ENCODE measurements around the gene C9orf152.
"Not testable (repeated sequence)": the region's sequence is repeated elsewhere in the genome, so short reads cannot be mapped to it uniquely, and the experiment has no call there.

C9orf152 gene

DNA sequence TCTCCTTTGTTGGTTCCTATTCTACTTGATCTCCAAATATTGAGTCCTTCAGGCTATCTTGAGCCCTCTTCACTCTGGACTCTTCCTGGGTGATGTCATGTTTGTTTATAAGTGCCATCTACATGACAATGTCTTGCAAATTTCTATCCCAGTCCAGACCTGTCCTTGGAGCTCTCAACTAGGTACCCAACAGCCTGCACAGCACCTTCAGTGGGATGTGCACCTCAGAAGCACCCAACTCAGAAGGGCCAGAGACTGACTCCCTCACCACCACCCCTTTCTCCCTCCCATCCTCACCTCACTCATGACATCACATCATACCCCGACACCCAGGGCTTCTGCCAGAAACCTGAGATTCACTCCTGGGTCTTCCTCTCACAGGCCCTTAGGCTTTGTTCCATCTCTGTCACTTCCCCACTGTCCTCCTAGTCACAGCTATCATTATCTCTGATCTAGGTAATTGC, 33.9 kb upstream of the C9orf152 start:
- DNase-seq (ENCODE audit: low spot score in 2 of 2) (no peak), ATAC-seq (ENCODE audit: low read depth) (no peak)
- Mint-ChIP-seq H3K4me1 (no peaks in the 10 kb centered on the region), H3K36me3 (peaks cover 6% of the 10 kb centered on the region), H3K27me3 (no peaks in the 10 kb centered on the region), H3K27ac (no peak overlapping the region), H3K4me3 (no peak overlapping the region), H3K9me3 (no peaks in the 10 kb centered on the region)

DNA sequence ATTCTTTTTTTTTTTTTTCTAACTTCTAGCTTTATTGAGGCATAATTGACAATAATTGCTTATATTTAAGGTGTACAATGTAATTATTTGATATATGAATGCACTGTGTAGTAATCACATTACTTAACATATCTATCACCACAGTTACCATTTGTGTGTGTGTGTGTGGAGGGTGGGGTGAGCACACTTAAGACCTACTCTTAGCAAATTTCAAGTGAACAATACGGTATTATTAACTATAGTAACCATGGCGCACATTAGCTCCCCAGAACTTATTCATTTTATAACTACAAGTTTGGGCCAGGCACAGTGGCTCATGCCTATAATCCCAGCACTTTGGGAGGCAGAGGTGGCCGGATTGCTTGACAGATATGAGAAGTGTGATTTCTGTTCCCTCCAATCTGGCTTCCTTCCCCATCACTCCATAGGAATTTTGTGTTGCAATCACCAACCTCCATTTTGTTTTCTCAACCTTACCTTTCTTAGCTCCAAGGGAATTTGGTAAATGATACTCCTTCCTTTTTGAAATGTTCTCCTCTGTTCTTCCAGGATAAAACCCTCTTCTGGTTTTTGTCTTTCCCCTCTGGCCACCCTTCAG, 33.4 kb upstream of the C9orf152 start:
- ATAC-seq (ENCODE audit: low read depth), result no peak
- H3K4me3 Mint-ChIP-seq, result no peak overlapping the region
- peaks cover 4% of the 10 kb centered on the region for H3K36me3 Mint-ChIP-seq
- H3K27me3 Mint-ChIP-seq, result no peaks in the 10 kb centered on the region
- H3K9me3 Mint-ChIP-seq, result peaks cover 2% of the 10 kb centered on the region
- H3K27ac Mint-ChIP-seq, result no peak overlapping the region
- no peaks in the 10 kb centered on the region for H3K4me1 Mint-ChIP-seq
- no peak for DNase-seq (ENCODE audit: low spot score in 2 of 2)

DNA sequence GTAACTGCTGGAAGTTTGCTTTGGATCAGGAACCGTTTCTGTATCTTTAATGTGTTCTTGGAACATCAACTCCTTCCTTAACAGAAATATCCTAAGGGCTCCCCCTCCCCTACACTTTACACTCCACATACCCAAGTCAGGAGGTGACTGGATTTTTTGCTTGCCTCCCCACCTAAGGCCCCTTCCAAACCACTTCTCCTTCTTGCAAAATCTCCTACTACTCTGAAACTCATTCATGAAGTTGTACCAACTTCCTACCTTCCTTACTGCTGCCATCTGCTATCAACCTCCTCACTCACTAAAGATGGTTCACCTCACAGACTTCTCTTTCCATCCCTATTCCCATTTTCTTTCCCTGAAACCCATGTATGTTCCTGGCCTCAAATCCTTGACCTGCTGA, 32.2 kb upstream of the C9orf152 start:
- peaks cover 2% of the 10 kb centered on the region for H3K9me3 Mint-ChIP-seq
- ATAC-seq (ENCODE audit: low read depth), result no peak
- peaks cover 4% of the 10 kb centered on the region for H3K36me3 Mint-ChIP-seq
- H3K27ac Mint-ChIP-seq, result no peak overlapping the region
- no peak overlapping the region for H3K4me3 Mint-ChIP-seq
- no peaks in the 10 kb centered on the region for H3K27me3 Mint-ChIP-seq
- no peaks in the 10 kb centered on the region for H3K4me1 Mint-ChIP-seq
- DNase-seq (ENCODE audit: low spot score in 2 of 2), result no peak

DNA sequence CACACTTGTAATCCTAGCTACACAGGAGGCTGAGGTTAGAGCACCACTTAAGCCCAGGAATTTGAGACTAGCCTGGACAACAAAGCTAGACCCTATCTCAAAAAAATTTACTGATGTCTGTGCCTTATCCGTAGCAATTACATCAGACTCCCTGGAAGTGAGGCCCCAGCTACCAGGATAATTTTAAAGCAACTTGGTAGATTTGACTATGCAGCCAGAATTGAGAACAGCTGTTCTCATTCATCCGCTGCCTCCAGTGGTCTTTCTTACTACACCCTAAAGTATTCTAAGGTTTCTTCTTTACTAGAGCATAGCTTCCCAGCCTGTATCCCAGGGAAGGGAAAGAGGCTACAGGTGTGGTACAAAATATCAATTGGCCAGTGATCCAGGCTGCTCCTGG, 20.4 kb upstream of the C9orf152 start:
- Mint-ChIP-seq H3K4me3 (no peak overlapping the region), H3K27ac (no peak overlapping the region), H3K27me3 (no peaks in the 10 kb centered on the region), H3K4me1 (peaks cover 4% of the 10 kb centered on the region), H3K9me3 (no peaks in the 10 kb centered on the region), H3K36me3 (no peaks in the 10 kb centered on the region)
- no peak for DNase-seq (ENCODE audit: low spot score in 2 of 2)
- ATAC-seq (ENCODE audit: low read depth), result no peak

DNA sequence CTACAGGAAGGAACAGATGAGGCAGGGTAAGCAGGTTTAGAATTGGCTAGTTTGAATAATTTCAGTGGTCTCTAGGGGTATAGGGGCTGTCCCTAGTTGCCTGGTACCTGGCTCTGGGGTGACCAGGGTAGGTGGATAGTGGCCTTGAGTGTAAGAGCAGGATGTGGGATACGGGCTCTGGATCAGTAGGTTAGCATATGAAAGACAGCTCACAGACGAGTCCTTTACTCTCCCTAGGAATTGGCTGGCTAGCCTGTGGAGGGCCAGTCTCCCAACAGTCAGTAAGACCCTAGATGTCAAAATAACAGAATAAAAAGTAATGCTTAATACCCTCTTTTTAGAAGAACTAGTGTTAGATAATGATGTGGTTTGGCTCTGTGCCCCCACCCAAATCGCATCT, 16.6 kb upstream of the C9orf152 start:
- H3K9me3 Mint-ChIP-seq, result no peaks in the 10 kb centered on the region
- DNase-seq (ENCODE audit: low spot score in 2 of 2) (no peak), ATAC-seq (ENCODE audit: low read depth) (no peak)
- H3K27me3 Mint-ChIP-seq, result no peaks in the 10 kb centered on the region
- peaks cover 4% of the 10 kb centered on the region for H3K4me1 Mint-ChIP-seq
- H3K4me3 Mint-ChIP-seq, result no peak overlapping the region
- no peak overlapping the region for H3K27ac Mint-ChIP-seq
- no peaks in the 10 kb centered on the region for H3K36me3 Mint-ChIP-seq

DNA sequence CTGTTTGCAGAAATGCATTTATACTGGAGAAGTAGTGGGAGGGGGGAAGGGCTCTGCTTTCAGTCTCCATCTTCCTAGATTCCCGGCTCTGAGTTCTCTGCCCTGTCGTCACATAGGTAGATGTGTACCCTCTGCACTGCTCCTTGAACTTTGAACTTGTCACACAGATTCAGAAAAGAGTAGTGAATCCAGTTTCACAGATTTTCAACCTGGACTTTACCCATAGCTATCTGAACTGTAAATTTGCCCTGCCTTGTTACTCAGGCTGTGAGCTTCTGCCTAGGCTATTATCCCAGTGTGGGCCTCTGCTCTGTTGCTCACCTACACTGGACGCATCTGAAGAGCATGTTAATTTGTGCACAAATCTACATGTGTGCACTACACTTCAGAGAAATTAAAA, 12.8 kb upstream of the C9orf152 start:
- Mint-ChIP-seq H3K4me3 (no peak overlapping the region), H3K36me3 (no peaks in the 10 kb centered on the region)
- DNase-seq (ENCODE audit: low spot score in 2 of 2), result no peak

DNA sequence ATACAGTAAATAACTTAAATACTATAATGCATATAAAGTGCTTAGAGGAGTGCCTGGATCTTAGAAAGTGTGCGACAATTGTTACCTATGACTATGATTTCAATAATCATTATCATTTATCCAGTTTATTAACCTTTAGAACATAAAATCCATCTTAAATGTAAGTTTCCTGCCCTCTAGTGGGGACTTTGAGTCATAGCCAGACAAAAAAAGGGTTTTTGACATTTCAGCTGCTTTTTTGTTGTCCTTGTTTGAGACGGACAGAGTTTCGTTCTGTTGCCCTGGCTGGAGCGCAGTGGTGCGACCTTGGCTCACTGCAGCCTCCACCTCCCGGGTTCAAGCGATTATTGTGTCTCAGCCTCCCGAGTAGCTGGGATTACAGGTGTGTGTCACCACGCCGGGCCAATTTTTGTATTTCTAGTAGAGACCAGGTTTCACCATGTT, 9.7 kb upstream of the C9orf152 start:
- no peaks in the 10 kb centered on the region for H3K4me1 Mint-ChIP-seq
- H3K4me3 Mint-ChIP-seq, result no peak overlapping the region
- no peaks in the 10 kb centered on the region for H3K36me3 Mint-ChIP-seq
- no peak overlapping the region for H3K27ac Mint-ChIP-seq
- H3K9me3 Mint-ChIP-seq, result no peaks in the 10 kb centered on the region
- ATAC-seq (ENCODE audit: low read depth) (no peak), DNase-seq (ENCODE audit: low spot score in 2 of 2) (peak in 1 of 2 donors; percentile 29)
- peaks cover 3% of the 10 kb centered on the region for H3K27me3 Mint-ChIP-seq

More for the DNA sequence above, 12.8 kb upstream of the C9orf152 start:
- Mint-ChIP-seq H3K4me1 (peaks cover 4% of the 10 kb centered on the region), H3K27ac (no peak overlapping the region), H3K27me3 (peaks cover 1% of the 10 kb centered on the region), H3K9me3 (no peaks in the 10 kb centered on the region)
- ATAC-seq (ENCODE audit: low read depth), result no peak

DNA sequence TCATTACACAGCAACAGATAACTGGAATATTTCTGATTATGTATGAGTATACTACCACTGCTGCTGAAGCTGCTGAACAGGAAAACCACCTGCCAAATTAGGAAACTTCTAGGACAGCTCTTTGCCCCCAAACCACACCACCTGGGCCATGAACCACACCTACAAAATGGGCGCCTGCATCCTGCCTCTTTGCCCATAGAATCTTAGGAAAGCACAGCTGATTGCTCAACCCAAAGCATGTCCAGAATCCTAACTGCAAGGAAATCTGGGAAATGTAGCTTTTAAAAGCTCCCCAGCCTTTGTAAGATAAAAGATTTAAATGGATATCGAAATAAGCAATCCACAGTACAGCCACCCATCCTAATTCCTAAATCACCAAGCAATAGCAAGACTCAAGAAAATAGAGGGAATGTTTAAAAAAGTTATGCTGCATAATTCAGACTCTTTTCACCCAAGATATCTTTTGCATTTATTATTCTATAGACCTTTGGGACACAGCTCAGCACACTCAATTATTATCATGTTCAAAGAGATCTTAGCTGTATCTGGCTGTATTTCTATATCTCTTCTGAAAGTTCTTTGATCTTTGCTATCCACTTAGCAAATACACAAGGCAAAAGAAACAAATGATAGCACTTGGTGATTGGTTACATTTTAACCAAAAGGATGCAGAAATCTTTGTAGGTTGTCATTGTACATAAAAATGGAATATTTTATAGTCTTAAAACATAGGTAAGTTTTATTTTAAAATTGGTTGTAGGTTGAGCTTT, 6.8 kb upstream of the C9orf152 start:
- Mint-ChIP-seq H3K36me3 (peaks cover 1% of the 10 kb centered on the region), H3K9me3 (no peaks in the 10 kb centered on the region), H3K27ac (peak overlapping the region; percentile 36), H3K4me1 (no peaks in the 10 kb centered on the region), H3K4me3 (no peak overlapping the region), H3K27me3 (peaks cover 4% of the 10 kb centered on the region)
- DNase-seq (ENCODE audit: low spot score in 2 of 2) (no peak), ATAC-seq (ENCODE audit: low read depth) (no peak)

DNA sequence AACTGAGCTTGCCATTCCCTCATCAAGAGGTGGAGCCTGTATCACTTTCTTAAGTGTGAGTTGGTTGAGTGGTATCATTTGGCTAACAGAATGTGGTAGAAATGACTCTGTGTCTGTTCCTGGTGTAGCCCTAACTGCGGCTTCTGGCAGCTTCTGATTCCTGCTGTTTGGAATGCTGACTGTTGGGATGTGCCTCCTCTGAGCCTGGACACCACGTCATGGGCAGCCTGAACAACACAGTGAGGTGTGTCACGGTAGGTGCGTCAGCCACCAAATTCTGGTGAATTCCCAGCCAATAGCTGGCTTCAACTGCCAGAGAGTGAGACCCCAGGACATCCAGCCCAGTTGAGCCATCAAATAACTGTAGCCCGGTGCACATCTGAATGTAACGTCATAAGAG, 6.1 kb upstream of the C9orf152 start:
- Mint-ChIP-seq H3K27ac (no peak overlapping the region), H3K36me3 (peaks cover 1% of the 10 kb centered on the region), H3K4me3 (no peak overlapping the region), H3K9me3 (no peaks in the 10 kb centered on the region), H3K4me1 (no peaks in the 10 kb centered on the region), H3K27me3 (peaks cover 3% of the 10 kb centered on the region)
- no peak for ATAC-seq (ENCODE audit: low read depth)
- no peak for DNase-seq (ENCODE audit: low spot score in 2 of 2)

DNA sequence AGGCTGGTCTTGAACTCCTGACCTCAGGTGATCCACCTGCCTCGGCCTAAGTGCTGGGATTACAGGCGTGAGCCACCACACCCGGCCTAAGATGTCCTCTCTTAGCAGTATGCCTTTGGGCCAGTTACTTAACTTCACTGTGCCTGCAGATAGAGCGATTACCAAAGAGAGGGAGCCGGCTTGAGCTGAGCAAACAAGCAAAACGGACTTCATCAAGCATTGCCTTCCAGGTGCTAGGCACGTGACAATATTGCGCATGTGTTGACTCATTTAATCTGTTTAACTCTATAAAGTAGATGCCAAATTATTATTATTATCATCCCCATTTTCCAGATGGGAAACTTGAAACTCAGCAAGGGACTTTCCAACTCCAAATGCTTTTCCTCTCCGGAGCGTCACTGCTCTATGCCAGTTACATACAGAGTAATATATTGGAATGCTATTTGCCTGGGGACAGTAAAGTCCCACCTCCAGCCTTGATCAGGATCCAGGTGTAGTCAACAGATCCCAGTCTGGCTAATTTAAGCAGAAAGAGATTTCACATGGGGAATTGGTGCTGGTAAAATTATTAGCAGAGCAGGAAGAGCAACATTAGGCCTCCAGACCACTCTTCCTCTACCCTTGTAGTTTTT, 5.6 kb upstream of the C9orf152 start:
- Mint-ChIP-seq H3K36me3 (peaks cover 1% of the 10 kb centered on the region), H3K27ac (no peak overlapping the region), H3K9me3 (no peaks in the 10 kb centered on the region), H3K4me3 (no peak overlapping the region), H3K27me3 (peaks cover 3% of the 10 kb centered on the region), H3K4me1 (no peaks in the 10 kb centered on the region)
- ATAC-seq (ENCODE audit: low read depth) (no peak), DNase-seq (ENCODE audit: low spot score in 2 of 2) (no peak)

DNA sequence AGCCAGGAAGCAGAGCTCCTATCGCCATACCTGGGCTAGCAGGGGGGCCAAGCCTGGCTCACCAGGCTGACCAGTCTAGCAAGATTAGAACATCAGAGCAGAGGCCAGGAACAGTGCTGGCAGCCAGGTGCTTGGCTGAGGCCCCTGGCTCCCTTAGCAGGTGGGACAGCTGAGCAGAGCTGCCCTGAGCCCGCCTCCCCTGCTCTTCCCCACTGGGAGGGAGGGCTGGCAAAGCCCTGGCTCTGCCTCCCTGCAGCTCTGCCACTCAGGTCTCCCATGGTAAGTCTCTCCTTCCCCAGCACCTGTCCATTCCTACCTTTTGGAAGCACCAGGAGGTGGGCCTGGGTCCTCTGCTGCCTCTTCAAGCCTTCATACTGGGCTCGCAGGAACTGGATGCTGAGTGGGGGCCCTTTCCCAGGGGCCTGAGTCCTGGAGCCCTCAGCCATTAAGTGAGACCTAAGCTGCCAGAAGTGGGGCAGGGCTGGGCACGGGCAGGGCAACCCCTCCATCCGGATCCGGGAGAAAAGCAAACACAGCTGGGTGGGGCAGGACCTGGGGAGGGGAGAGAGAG, 803 bp downstream of the C9orf152 start:
- no peaks in the 10 kb centered on the region for H3K9me3 Mint-ChIP-seq
- H3K36me3 Mint-ChIP-seq, result no peaks in the 10 kb centered on the region
- H3K4me3 Mint-ChIP-seq, result no peak overlapping the region
- ATAC-seq (ENCODE audit: low read depth) (no peak), DNase-seq (ENCODE audit: low spot score in 2 of 2) (no peak)
- no peak overlapping the region for H3K27ac Mint-ChIP-seq
- no peaks in the 10 kb centered on the region for H3K4me1 Mint-ChIP-seq
- H3K27me3 Mint-ChIP-seq, result peaks cover 10% of the 10 kb centered on the region

DNA sequence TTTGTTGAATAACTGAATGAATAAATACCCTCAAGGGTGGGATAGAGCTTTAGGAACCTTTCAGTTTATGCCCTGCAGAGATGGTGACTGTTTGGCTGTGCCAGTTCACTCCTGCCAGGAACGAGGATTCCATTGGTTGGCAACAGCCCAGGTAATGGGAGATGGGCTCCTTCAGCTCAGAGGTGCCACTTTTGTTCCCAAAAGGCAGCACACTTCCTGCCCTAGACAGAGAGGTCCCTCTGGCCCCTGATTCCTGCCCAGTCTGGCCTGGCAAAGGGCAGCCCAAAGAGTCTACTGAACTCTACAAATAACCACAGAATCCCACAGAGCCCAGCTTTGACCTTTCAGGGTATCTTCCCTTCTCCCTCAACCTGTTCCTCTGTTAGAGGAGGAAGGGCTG, 1.6 kb downstream of the C9orf152 start:
- H3K9me3 Mint-ChIP-seq, result no peaks in the 10 kb centered on the region
- peaks cover 10% of the 10 kb centered on the region for H3K27me3 Mint-ChIP-seq
- no peak overlapping the region for H3K27ac Mint-ChIP-seq
- H3K36me3 Mint-ChIP-seq, result no peaks in the 10 kb centered on the region
- ATAC-seq (ENCODE audit: low read depth), result no peak
- no peaks in the 10 kb centered on the region for H3K4me1 Mint-ChIP-seq
- DNase-seq (ENCODE audit: low spot score in 2 of 2), result no peak
- no peak overlapping the region for H3K4me3 Mint-ChIP-seq

DNA sequence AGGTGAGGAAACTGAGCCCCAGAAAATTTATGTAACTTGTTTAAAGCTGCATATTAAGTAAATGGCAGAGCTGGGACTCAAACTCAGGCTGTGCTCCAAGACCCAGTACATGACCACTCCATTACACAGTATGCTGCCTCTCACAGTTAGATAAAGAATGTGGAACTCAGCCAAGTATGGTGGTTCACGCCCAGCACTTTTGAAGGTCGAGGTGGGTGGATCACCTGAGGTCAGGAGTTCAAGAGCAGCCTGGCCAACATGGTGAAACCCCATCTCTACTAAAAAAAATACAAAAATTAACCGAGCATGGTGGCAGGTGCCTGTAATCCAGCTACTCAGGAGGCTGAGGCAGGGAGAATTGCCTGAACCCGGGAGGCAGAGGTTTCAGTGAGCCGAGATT, 2.3 kb downstream of the C9orf152 start:
- not testable (repeated sequence) for DNase-seq (ENCODE audit: low spot score in 2 of 2); H3K36me3 Mint-ChIP-seq; H3K4me3 Mint-ChIP-seq; ATAC-seq (ENCODE audit: low read depth); H3K27ac Mint-ChIP-seq; H3K4me1 Mint-ChIP-seq; H3K9me3 Mint-ChIP-seq
- H3K27me3 Mint-ChIP-seq, result peaks cover 10% of the 10 kb centered on the region

DNA sequence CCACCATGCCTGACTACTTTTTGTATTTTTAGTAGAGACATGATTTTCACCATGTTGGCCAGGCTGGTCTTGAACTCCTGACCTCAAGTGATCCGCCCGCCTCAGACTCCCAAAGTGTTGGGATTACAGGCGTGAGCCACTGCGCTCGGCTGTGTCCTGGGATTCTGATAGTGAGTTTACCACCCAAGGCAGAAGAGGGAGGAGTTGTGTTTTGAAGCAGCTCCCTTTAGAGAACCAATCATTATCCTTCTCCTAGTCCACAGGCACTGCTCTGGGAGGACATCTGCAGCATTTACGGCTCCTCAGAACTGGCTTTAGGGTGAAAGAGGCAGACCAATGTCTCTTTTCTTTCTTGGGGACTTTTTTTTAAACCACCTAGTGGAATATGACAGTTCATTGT, 5.7 kb downstream of the C9orf152 start:
- DNase-seq (ENCODE audit: low spot score in 2 of 2) (no peak), ATAC-seq (ENCODE audit: low read depth) (no peak)
- Mint-ChIP-seq H3K36me3 (no peaks in the 10 kb centered on the region), H3K27ac (no peak overlapping the region), H3K9me3 (no peaks in the 10 kb centered on the region), H3K4me3 (no peak overlapping the region), H3K27me3 (peaks cover 4% of the 10 kb centered on the region), H3K4me1 (no peaks in the 10 kb centered on the region)

All from memory B cell (primary cell).